H9 (cell line): ENCODE data around the gene AP1B1. TPM values are rescaled to one million over a fixed set of nuclear protein-coding genes. Genes with fewer than 3 reads are reported as not detected.

Experiments used
- DNase-seq: peaks from one replicate; pipeline ENCODE4 v3.0.0-alpha.2; 2017
- H2AFZ ChIP-seq: one replicate; pipeline ENCODE4 v1.6.1; 2013; ENCODE audit warnings: mild to moderate bottlenecking, low read length, control low read depth, moderate library complexity
- H2AK5ac ChIP-seq: 2 replicates; pipeline ENCODE4 v1.6.1; 2013; ENCODE audit warnings: low read length, control low read depth, mixed read lengths; ENCODE audit not compliant: insufficient read length
- H2BK120ac ChIP-seq: one replicate; pipeline ENCODE4 v1.6.1; 2013; ENCODE audit warnings: low read depth, mild to moderate bottlenecking, low read length, control low read depth, inconsistent platforms; ENCODE audit not compliant: poor library complexity, severe bottlenecking
- H2BK12ac ChIP-seq: 2 replicates; pipeline ENCODE4 v1.6.1; 2013; ENCODE audit warnings: low read length, control low read depth, mixed read lengths, low read depth; ENCODE audit not compliant: insufficient read length
- H2BK15ac ChIP-seq: 2 replicates; pipeline ENCODE4 v1.6.1; 2013; ENCODE audit warnings: low read depth, low read length, control low read depth
- H2BK20ac ChIP-seq: one replicate; pipeline ENCODE4 v1.6.1; 2013; ENCODE audit warnings: low read depth, mild to moderate bottlenecking, low read length, control low read depth, inconsistent platforms; ENCODE audit not compliant: poor library complexity, severe bottlenecking
- H2BK5ac ChIP-seq: 2 replicates; pipeline ENCODE4 v1.6.1; 2013; ENCODE audit warnings: low read length, control low read depth, mixed read lengths; ENCODE audit not compliant: insufficient read length
- H3K14ac ChIP-seq: 2 replicates; pipeline ENCODE4 v1.6.1; 2013; ENCODE audit warnings: low read length, control low read depth; ENCODE audit not compliant: insufficient read depth
- H3K18ac ChIP-seq: 2 replicates; pipeline ENCODE4 v1.6.1; 2013; ENCODE audit warnings: low read depth, mild to moderate bottlenecking, mixed read lengths, low read length, control low read depth; ENCODE audit not compliant: insufficient read length
- H3K23ac ChIP-seq: 2 replicates; pipeline ENCODE4 v1.6.1; 2013; ENCODE audit warnings: low read length, control low read depth, mixed read lengths, low read depth; ENCODE audit not compliant: insufficient read length
- H3K23me2 ChIP-seq: 2 replicates; pipeline ENCODE4 v1.6.1; 2013; ENCODE audit warnings: low read depth, mild to moderate bottlenecking, mixed read lengths, low read length, control low read depth; ENCODE audit not compliant: insufficient read length, poor library complexity, severe bottlenecking
- H3K27ac ChIP-seq: 2 replicates; pipeline ENCODE4 v1.5.1; 2013; ENCODE audit warnings: low read length, control low read depth, mixed read lengths, low read depth; ENCODE audit not compliant: insufficient read length
- H3K27me3 ChIP-seq: 2 replicates; pipeline ENCODE4 v1.6.1; 2013; ENCODE audit warnings: low read length, control low read depth, inconsistent platforms; ENCODE audit not compliant: insufficient read depth
- H3K4ac ChIP-seq: 2 replicates; pipeline ENCODE4 v1.6.1; 2013; ENCODE audit warnings: low read depth, mild to moderate bottlenecking, control low read depth, inconsistent platforms, low read length, moderate library complexity
- H3K4me1 ChIP-seq: 2 replicates; pipeline ENCODE4 v1.6.1; 2013; ENCODE audit warnings: low read length, control low read depth, inconsistent platforms; ENCODE audit not compliant: insufficient read depth
- H3K4me2 ChIP-seq: 2 replicates; pipeline ENCODE4 v1.6.1; 2013; ENCODE audit warnings: low read length, control low read depth, mixed read lengths; ENCODE audit not compliant: insufficient read length, insufficient read depth
- H3K56ac ChIP-seq: 2 replicates; pipeline ENCODE4 v1.6.1; 2013; ENCODE audit warnings: low read depth, mild to moderate bottlenecking, mixed read lengths, low read length, control low read depth; ENCODE audit not compliant: insufficient read length
- H3K79me1 ChIP-seq: 2 replicates; pipeline ENCODE4 v1.6.1; 2013; ENCODE audit warnings: low read depth, mild to moderate bottlenecking, moderate library complexity, low read length, control low read depth, inconsistent platforms; ENCODE audit not compliant: insufficient read depth, poor library complexity, severe bottlenecking
- H3K79me2 ChIP-seq: 2 replicates; pipeline ENCODE4 v1.6.1; 2013; ENCODE audit warnings: low read length, control low read depth, inconsistent platforms; ENCODE audit not compliant: insufficient read depth
- H3K9ac ChIP-seq: 2 replicates; pipeline ENCODE4 v1.6.1; 2013; ENCODE audit warnings: low read length, control low read depth, mixed read lengths; ENCODE audit not compliant: insufficient read length; ENCODE audit errors: extremely low read depth
- H3K9me3 ChIP-seq: one replicate; pipeline ENCODE4 v1.6.1; 2013; ENCODE audit warnings: low read depth, low read length, inconsistent platforms; ENCODE audit not compliant: control insufficient read depth
- H3T11ph ChIP-seq: one replicate; pipeline ENCODE4 v1.6.1; 2013; ENCODE audit warnings: mild to moderate bottlenecking, low read length, control low read depth, inconsistent platforms
- H4K20me1 ChIP-seq: one replicate; pipeline ENCODE4 v1.6.1; 2013; ENCODE audit not compliant: control insufficient read depth, insufficient read length, insufficient read depth
- H4K5ac ChIP-seq: 2 replicates; pipeline ENCODE4 v1.6.1; 2013; ENCODE audit warnings: low read depth, mild to moderate bottlenecking, mixed read lengths, low read length, control low read depth; ENCODE audit not compliant: insufficient read length
- H4K8ac ChIP-seq: replicated peaks from 2 replicates; pipeline ENCODE4 v1.6.1; 2013; ENCODE audit warnings: low read length, control low read depth, mixed read lengths, low read depth; ENCODE audit not compliant: insufficient read length
- H4K91ac ChIP-seq: 2 replicates; pipeline ENCODE4 v1.6.1; 2013; ENCODE audit warnings: low read depth, mild to moderate bottlenecking, moderate library complexity, mixed read lengths, low read length, control low read depth; ENCODE audit not compliant: insufficient read length
- H3K27ac Mint-ChIP-seq, 3 experiments: 2 replicates in 2 of 3; 3 replicates in 1 of 3; pipeline ENCODE4 v1.8.0; 2020 to 2021; ENCODE audit warnings: mixed read lengths in 3 of 3, mild to moderate bottlenecking in 1 of 3, moderate library complexity in 1 of 3
- H3K27me3 Mint-ChIP-seq: 2 replicates; pipeline ENCODE4 v1.8.0; 2021; ENCODE audit warnings: low read depth, mild to moderate bottlenecking, moderate library complexity, mixed read lengths
- H3K36me3 Mint-ChIP-seq, 3 experiments: 2 replicates in 2 of 3; 3 replicates in 1 of 3; pipeline ENCODE4 v1.8.0; 2020 to 2021; ENCODE audit warnings: low read depth in 3 of 3, mixed read lengths in 3 of 3; ENCODE audit not compliant: insufficient read depth in 1 of 3
- H3K4me1 Mint-ChIP-seq, 2 experiments: 2 replicates each; pipeline ENCODE4 v1.8.0; 2020; ENCODE audit warnings: mixed read lengths in 2 of 2
- H3K4me3 Mint-ChIP-seq, 2 experiments: 2 replicates in 1 of 2; 3 replicates in 1 of 2; pipeline ENCODE4 v1.8.0; 2020 to 2021; ENCODE audit warnings: mild to moderate bottlenecking in 2 of 2, mixed read lengths in 2 of 2, moderate library complexity in 1 of 2
- H3K9me3 Mint-ChIP-seq, 2 experiments: 2 replicates in 1 of 2; 3 replicates in 1 of 2; pipeline ENCODE4 v1.8.0; 2020; ENCODE audit warnings: mild to moderate bottlenecking in 2 of 2, mixed read lengths in 2 of 2, moderate library complexity in 1 of 2
- CTCF ChIP-seq: fragments of 200-600 bp; sonication (generic); conservative IDR thresholded peaks from 3 replicates; pipeline ENCODE4 v1.8.0; 2021; ENCODE audit warnings: antibody characterized with exemption, mild to moderate bottlenecking
- WGBS: extraction: QIAGEN DNeasy Blood & Tissue Kit; methylation state at CpG from one replicate; pipeline ENCODE4 v1.1.7; 2013; ENCODE audit warnings: missing lambda C conversion rate, low lambda C conversion rate, mixed read lengths; ENCODE audit not compliant: insufficient read length; ENCODE audit errors: extremely low coverage; 5-methylcytosine and 5-hydroxymethylcytosine counted together
- total RNA-seq: library from RNA; stranded (reverse); gene quantifications from 2 replicates; pipeline ENCODE4 v1.2.1, GENCODE V29; 2021

The AP1B1 gene
- total RNA-seq, 1 experiment from 2014 or later, result 64.0 TPM

GRCh38 chr22:29336751-29337490, 51.4 kb downstream of the AP1B1 start:
- Histone ChIP-seq H3K23me2 (no peaks in the 10 kb centered on the region), H4K20me1 (peaks cover 3% of the 10 kb centered on the region), H3K23ac (no peak overlapping the region), H2BK120ac (no peak overlapping the region), H4K91ac (no peak overlapping the region), H3K9me3 (no peaks in the 10 kb centered on the region), H2BK20ac (no peak overlapping the region), H2AK5ac (no peak overlapping the region), H3K18ac (no peak overlapping the region), H3K27me3 (no peaks in the 10 kb centered on the region), H2AFZ (no peak overlapping the region), H3K14ac (no peak overlapping the region), H2BK15ac (no peak overlapping the region), H3K79me2 (no peaks in the 10 kb centered on the region), H4K8ac (no peak overlapping the region), H3K56ac (no peak overlapping the region), H3K4me1 (no peaks in the 10 kb centered on the region), H3K4ac (no peak overlapping the region), H2BK5ac (no peak overlapping the region), H3K79me1 (no peaks in the 10 kb centered on the region), H3K27ac (no peak overlapping the region), H3K9ac (no peak overlapping the region), H3K4me2 (no peak overlapping the region), H4K5ac (no peak overlapping the region), H2BK12ac (no peak overlapping the region), H3T11ph (no peak overlapping the region)
- Mint-ChIP-seq H3K27ac (peak overlapping the region in 1 of 3 experiments; percentile 68; a peak in 1 of 7 replicates), H3K36me3 (peaks cover 24 to 76% (median 59%) of the 10 kb centered on the region in 3 experiments), H3K27me3 (no peaks in the 10 kb centered on the region), H3K4me3 (no peak overlapping the region), H3K4me1 (no peaks in the 10 kb centered on the region), H3K9me3 (no peaks in the 10 kb centered on the region)
- no CpG with 5 or more reads among the region's 14 CpGs for WGBS
- TF ChIP-seq CTCF, result no peak
- no peak for DNase-seq
